Measurements from ENCODE around the gene DGKB.

Gene DGKB

DNA sequence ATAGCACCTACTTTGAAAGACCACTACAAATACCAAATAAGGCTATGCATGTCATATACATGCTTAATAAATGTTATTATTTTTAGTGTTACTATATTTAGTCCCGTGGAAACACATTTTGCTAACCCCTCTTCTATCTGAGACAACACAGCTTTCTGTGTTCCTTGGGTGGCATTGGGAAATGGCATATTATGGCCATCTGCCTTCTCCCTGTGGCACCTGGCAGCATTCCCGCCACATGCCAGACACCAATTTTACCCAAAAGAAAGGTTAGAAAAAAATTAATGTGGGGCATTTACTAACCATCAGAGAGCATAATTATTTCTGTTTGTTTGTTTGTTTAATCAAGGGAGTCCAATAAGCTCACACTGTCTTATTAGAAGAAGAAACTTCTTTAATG, 744.4 kb downstream of the DGKB start:
- H3K4me3 ChIP-seq (ENCODE audit: low read depth, low read length): no peak overlapping the region
- in situ Hi-C loops (cut with HindIII; ENCODE audit: low sequenced_read_pairs): no loop called here
- DNase-seq (ENCODE audit: low read depth): no peak
- TF ChIP-seq, protein P1, sequence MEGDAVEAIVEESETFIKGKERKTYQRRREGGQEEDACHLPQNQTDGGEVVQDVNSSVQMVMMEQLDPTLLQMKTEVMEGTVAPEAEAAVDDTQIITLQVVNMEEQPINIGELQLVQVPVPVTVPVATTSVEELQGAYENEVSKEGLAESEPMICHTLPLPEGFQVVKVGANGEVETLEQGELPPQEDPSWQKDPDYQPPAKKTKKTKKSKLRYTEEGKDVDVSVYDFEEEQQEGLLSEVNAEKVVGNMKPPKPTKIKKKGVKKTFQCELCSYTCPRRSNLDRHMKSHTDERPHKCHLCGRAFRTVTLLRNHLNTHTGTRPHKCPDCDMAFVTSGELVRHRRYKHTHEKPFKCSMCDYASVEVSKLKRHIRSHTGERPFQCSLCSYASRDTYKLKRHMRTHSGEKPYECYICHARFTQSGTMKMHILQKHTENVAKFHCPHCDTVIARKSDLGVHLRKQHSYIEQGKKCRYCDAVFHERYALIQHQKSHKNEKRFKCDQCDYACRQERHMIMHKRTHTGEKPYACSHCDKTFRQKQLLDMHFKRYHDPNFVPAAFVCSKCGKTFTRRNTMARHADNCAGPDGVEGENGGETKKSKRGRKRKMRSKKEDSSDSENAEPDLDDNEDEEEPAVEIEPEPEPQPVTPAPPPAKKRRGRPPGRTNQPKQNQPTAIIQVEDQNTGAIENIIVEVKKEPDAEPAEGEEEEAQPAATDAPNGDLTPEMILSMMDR (IDR thresholded peaks at IDR 0.05; ENCODE audit: low read depth, low read length, missing control alignments): no peak

DNA sequence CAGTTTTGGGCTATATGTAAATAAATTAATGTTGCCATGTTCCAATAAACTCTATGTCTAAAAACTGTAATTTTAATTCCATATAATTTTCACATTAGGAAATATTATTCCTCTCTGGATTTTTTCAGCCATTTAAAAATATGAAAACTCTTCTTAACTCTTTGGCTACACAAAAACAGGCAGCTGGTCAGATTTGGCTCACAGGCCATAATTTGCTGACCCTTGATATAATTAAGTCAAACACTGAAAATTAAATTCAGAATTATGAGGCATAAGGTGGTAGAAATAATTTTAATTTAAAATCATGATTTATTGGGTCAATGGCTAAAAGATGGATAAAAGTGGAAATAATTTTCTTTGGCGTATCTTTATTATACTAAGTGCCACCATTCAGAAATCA, 746.1 kb downstream of the DGKB start:
- in situ Hi-C loops (cut with HindIII; ENCODE audit: low sequenced_read_pairs): no loop called here
- no peak overlapping the region for H3K4me3 ChIP-seq (ENCODE audit: low read depth, low read length)
- TF ChIP-seq, protein P1 (IDR thresholded peaks at IDR 0.05; ENCODE audit: low read depth, low read length, missing control alignments): no peak
- DNase-seq (ENCODE audit: low read depth): no peak

- DNase-seq (ENCODE audit: low read depth): no peak
- TF ChIP-seq, protein P1 (IDR thresholded peaks at IDR 0.05; ENCODE audit: low read depth, low read length, missing control alignments): no peak
- H3K4me3 ChIP-seq (ENCODE audit: low read depth, low read length): no peak overlapping the region
- in situ Hi-C loops (cut with HindIII; ENCODE audit: low sequenced_read_pairs): no loop called here
Measured at GRCh38 chr7:14148974-14149373, 753.6 kb downstream of the DGKB start.

DNA sequence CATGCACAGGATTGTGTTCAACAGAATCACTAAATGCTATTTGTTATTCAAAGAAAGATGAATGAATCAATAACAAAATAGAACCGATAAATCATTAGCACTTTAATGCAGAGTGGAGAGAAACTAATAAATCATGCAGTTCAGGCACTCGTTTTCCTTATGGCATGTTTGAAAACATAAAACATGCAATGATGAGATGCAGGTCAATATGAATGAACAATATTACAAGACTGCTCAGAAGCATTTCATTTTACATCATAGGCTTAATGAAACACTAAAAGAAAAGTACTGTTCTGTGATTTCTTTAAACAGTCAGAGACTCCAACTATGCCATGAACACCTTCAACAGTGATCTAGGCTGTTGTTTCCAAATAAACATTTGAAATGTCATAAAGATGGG, 755.0 kb downstream of the DGKB start:
- TF ChIP-seq, protein P1 (IDR thresholded peaks at IDR 0.05; ENCODE audit: low read depth, low read length, missing control alignments): no peak
- in situ Hi-C loops (cut with HindIII; ENCODE audit: low sequenced_read_pairs): no loop called here
- no peak overlapping the region for H3K4me3 ChIP-seq (ENCODE audit: low read depth, low read length)

DNA sequence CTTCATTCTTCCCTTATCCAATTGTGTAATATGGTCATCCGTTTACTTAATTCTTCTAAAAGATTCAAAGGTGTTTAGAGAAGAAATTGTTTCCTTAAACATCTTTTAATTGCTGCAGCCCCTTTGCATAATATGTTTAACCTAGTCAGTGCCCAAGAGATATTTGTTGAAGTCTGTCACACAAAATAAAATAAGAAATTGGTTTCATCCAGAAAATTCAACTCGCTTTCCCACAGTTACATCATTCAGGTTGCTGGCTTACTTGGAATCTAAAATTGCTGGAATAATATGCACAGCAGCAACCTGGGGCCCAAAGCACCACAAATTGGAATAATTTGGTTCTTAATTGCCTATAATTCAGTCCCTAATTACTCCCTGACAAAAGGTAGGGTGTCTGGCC, 758.0 kb downstream of the DGKB start:
- H3K4me3 ChIP-seq (ENCODE audit: low read depth, low read length): no peak overlapping the region
- TF ChIP-seq, protein P1 (IDR thresholded peaks at IDR 0.05; ENCODE audit: low read depth, low read length, missing control alignments): no peak
- in situ Hi-C loops (cut with HindIII; ENCODE audit: low sequenced_read_pairs): no loop called here
- DNase-seq (ENCODE audit: low read depth): no peak

More for the DNA sequence above, 755.0 kb downstream of the DGKB start:
- DNase-seq (ENCODE audit: low read depth): no peak

- in situ Hi-C loops (cut with HindIII; ENCODE audit: low sequenced_read_pairs): no loop called here
- DNase-seq (ENCODE audit: low read depth): no peak
- TF ChIP-seq, protein P1 (IDR thresholded peaks at IDR 0.05; ENCODE audit: low read depth, low read length, missing control alignments): no peak
- H3K4me3 ChIP-seq (ENCODE audit: low read depth, low read length): no peak overlapping the region
Measured at GRCh38 chr7:14144109-14144508, 758.4 kb downstream of the DGKB start.

- DNase-seq (ENCODE audit: low read depth): no peak
- in situ Hi-C loops (cut with HindIII; ENCODE audit: low sequenced_read_pairs): no loop called here
- TF ChIP-seq, protein P1 (IDR thresholded peaks at IDR 0.05; ENCODE audit: low read depth, low read length, missing control alignments): no peak
Measured at GRCh38 chr7:14137676-14138075, 764.9 kb downstream of the DGKB start.

More at GRCh38 chr7:14137676-14138075, 764.9 kb downstream of the DGKB start:
- no peak overlapping the region for H3K4me3 ChIP-seq (ENCODE audit: low read depth, low read length)
